GM19240 (cell line): Measurements from ENCODE around the gene OTUB1.

ENCODE experiments used
- DNase-seq: peaks from one replicate; pipeline ENCODE4 v3.0.0; 2011; ENCODE audit warnings: low spot score; ENCODE audit not compliant: insufficient read length

Gene OTUB1

DNA sequence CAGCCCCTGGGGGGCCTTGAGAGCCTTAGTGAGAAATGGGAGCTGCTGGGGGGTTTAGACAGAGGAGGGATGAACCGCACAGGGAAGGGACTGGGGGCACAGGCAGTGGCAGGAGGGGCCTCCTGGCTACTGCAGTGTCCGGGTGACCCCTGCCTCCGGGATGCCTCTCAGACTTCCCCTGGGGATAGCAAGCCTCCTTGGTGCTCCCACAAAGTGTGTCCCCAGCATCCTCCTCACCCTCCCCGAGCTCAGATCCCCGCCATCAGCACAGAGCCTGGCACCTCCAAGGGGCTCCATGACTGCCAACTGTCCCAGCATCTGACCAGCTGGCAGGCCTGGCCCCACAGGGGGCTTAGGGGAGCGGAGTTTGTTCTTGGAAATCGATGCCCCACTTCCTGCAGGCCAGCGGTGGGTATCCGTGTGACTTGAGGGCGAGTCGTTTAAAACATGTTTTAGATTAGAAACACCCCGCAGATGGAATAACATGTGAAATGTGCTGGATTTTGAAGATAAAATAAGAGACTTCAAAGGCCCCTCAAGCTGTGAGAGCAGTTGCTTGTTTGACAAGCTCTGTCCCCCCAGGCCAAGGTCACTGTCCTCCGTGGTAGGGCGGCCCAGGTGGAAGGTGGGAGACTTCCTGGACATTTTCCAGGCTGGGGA, 36.0 kb downstream of the OTUB1 start:
- DNase-seq: no peak

DNA sequence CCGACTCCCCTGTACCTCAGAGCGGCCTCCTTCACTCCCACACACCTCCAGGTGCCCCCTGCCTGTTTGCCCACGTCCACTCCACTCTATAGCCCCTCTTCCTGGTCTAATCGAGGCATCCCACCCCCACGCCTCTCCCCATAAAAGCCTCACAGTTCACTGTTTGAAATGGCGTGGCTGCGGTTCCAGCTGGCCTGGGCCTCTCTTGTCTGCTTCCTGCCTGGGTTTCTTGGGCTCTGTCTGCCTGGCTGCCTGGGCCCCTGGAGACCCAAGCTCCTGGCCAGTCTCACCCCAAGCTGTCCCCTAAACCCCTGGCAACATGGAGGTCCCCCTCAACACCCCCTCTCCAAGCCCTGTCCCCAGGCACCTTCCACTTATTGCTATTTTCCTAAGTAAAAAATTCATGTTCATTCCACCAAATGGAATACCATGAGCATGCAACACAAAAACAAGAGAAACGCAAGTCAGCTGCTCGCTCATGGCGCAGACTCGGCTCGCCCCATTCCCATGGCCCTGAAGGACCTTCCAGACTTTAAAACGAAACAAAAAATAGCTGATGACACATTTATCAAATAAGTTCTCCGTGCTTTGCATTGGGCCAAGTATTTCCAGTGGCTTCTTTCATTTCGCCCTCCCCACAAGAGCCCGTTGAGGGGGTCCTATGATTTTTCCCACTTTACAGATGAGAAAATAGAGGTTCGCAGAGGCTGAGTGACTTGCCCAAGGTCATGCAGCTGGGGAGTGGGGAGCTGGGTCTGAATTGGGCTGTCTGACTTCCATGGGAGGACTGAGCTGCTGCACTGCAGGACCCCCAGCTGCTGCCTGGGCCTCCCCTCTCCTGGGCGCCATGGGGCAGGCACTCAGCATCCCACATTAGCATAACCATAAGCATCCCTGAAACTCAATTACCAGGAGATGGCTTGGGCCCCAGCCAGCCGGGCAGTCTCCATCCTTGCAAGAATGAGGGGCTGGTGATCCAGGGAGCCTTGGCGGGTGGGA, 37.8 kb downstream of the OTUB1 start:
- DNase-seq: no peak

DNA sequence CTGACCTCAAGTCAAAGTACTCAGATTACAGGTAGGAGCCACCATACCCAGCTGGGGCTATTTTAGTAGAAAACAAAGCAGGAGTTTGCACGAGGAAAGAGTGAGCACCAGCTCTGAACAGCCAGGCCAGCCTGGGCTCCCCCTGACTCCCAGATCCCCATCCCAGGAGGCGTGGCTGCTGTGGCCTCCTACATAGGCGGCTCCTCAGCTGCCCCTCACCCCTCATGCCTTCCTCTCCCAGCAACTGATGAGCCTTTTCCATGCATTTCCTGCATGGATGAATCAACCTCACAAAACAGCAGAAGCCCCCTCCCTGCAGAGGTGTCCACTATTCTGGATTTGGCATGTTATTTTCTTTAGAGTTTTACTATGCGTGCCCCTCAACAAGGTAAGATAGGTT, 39.0 kb downstream of the OTUB1 start:
- DNase-seq: no peak

DNA sequence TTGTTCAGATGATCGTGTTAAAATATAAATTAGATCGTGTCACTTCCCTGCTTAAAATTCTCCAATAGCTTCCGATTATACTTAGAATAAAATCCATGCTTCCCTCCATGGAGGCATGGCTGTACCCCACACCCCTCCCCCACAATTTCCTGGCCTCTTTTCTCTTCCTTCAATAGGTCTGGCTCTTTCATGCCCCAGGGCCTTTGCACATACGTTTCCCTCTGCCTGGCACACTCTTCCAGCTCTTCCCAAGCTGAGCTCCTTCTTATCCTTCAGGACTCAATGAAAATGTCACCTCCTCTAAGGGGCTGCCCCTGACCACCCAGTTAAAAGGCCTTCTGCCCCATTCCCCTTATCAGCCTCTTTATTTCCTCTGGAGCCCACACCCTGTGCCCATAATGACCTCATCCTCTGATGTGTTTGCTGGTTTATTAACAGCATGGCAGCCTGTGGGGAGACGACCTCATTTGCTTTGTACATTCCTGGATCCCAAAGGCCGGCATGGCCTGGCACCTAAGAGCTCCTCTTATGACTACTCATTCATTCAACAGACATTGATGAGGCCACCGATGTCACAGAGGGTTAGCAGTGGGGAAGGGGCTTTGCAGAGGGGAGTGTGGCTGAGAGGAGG, 40.5 kb downstream of the OTUB1 start:
- DNase-seq: no peak

DNA sequence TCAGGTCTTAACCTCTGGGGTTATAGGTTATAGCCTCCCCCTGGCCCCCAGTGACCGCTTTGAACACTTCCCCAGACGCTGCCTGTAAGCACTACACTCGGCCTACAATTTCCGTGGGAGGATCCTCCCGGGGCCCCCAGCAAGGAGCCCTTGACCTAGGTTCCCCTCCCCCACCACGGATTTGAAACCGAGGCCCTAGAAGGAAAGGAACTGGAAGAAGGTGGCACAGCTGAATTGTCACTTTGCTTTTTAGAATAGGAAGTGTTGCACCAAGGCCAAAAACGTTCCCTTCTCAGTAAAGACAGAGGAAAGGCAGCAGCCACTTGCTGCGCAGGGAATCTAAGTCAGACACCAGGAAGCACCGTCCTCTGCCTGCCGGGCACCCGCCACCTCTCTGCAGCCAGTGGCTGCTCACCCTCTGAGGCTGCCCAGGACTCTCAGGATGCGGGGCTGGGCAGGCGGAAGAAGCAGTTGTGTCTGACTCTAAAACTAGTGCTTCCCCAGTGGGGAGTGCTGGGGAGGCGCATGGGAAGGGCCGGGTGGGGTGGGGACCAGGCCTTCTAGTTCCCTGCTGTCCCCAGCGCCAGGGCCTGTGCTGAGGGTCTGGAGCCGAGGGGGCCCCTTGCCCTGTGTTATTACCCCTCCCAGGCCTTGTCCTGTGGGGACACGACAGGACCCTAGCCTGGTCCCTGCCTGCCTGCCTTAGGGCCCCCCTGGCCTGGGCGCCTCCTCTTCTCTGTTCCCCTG, 41.6 kb downstream of the OTUB1 start:
- DNase-seq: no peak

DNA sequence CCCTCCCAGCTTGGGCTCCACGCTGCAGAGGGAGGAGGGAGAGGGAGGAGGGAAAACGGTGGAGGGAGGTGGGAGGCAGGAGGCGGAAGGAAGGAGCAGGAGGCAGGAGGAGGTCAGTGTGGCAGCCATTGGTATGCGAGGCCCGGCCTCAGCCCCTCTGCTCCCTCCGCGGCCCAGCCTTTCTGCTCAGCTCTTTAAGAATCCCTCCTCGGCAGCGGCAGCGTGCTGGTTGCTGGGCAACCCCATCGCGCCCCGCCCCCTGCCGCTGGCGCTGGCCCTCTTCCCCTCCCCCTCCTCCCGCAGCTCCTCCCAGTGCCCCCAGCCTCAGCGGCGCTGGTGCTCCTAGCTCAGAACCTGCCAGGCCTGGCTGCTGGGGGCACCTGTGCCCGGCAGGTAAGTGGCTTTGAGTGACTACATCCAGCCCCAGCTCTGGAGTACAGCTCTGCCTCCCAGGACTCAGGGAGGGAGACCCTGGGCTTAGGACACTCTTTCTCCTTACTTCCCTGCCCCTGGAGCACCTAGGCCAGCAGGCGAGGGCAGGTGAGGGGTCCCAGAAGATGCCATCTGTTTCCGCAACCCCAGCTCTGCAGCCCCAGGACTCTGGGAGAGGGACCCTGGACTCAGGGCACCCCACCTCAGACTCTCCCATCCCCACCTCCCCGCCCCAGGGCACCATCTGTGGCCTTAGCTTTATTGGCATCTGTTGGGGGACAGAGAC, 42.3 kb downstream of the OTUB1 start:
- DNase-seq: no peak

DNA sequence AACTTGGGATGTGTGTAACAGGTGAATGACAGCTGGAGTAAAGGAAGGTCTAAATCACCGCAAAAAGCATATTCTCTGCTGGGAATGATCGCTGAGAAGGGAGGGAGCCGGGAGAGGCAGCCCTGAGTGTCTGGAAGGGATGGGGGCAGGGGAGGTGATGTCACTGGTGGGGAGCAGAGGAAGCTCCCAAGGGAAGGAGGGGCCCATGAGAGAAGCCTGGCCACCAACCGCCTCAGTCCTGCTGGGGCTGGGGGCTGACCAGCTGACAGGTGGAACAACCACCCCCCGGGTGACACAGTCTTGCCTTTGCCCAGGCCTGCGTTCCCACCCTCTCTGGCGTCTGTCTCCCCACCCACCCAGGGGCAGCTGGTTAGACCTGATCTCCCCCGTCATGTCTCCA, 43.5 kb downstream of the OTUB1 start:
- no peak for DNase-seq

DNA sequence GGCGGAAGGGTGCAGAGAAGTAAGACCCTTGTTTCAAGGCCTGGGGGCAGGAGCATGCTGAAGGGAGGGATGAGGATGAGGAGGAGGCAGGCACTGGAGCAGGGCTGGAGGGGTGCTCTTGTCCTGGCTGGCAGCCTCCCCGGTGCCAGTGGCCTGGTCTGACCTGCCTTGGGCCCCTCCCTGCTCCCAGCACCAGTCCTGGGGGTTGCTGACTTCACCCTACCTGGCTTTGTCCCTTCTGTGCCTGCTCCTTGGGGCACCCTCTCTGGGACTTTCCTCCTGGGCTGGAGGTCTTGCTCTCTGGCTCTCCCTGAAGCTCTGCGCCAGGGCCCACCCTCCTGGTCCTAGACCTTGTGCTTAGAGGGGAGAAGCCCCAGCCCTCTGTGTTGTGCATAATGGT, 44.8 kb downstream of the OTUB1 start:
- DNase-seq: no peak

DNA sequence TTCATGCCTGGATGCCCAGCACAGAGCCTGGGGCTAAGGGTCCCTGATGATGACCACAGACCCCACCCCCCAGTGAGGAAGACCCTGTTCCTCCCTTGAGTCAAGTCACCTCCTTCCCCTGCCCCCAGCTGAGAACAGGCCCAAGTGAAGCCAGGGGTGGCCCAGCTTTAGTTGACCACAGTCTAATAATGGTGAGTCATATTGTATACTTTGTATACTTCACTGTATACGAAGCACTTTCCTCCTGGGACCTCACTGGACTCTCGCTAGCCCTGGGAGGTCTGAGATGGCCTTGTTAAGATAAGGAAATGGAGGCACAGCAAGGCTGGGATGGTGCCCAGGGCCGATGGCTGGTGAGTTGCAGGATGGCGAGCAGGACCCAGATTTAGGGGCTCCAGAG, 45.8 kb downstream of the OTUB1 start:
- no peak for DNase-seq

DNA sequence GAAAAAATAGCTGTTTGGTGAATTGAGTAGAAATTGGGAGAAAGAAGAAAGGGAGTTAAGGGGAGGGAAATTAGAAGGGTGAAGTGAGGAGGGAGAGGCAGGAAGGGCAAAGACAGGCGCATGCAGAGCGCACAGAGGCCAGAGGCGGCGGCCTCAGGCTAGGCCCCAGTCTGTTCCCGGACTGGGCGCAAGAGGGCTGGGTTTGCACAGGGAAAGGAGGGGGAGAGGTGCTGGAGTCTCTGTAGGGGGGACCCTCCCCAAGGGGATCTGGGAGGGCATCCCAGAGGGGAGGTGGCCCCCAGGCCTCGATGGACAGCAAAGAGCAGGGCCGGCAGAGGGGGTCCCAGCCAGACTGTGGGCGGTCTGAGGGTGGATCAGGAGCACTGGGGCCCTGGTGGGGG, 48.2 kb downstream of the OTUB1 start:
- no peak for DNase-seq

DNA sequence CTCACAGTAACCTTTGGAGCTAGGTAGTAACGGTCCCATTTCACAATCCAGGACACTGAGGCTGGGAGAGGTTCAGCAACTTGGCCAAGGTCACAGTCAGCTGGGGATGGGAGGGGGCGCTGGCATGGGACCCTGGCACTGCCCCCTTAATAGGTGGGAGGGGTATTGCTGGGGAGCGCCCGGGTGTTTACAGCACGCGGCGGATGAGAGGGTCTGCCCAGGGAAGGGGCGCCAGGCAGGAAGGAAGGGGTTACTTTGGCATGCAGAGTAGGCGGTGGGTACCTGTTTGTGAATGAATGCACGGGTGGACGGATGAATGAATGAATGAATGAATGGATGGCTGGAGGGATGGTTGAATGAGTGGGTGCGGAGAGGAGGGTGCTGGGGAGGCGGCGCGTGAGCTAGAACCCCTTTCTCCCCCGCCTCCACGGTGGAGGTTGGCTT, 48.9 kb downstream of the OTUB1 start:
- DNase-seq: no peak

DNA sequence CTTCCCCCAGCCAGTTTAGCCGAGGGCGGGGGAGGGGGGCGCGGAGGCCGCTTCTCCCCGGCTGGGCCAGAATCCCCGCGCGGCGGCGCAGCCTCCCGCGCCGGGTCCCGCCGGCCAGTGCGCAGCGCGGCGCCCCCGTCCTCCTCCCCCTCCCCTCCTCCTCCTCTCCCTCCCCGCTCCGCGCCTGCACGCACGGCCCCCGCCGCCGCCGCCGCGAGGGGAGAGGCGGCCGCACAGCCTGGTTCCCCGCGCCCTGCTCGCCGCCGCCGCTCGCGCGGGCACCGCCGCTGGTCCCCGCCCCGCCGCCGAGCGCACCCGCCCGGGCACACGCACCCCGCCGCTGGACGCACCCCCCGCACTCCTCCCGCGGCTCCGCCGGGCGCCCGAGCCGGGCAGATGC, 49.3 kb downstream of the OTUB1 start, which contains the start of gene FLRT1:
Gene FLRT1, plus strand, starts transcription at position 356 of the 400 bp plus-strand sequence. CDS start 80,337 bp downstream, outside the sequence.
- no peak for DNase-seq

DNA sequence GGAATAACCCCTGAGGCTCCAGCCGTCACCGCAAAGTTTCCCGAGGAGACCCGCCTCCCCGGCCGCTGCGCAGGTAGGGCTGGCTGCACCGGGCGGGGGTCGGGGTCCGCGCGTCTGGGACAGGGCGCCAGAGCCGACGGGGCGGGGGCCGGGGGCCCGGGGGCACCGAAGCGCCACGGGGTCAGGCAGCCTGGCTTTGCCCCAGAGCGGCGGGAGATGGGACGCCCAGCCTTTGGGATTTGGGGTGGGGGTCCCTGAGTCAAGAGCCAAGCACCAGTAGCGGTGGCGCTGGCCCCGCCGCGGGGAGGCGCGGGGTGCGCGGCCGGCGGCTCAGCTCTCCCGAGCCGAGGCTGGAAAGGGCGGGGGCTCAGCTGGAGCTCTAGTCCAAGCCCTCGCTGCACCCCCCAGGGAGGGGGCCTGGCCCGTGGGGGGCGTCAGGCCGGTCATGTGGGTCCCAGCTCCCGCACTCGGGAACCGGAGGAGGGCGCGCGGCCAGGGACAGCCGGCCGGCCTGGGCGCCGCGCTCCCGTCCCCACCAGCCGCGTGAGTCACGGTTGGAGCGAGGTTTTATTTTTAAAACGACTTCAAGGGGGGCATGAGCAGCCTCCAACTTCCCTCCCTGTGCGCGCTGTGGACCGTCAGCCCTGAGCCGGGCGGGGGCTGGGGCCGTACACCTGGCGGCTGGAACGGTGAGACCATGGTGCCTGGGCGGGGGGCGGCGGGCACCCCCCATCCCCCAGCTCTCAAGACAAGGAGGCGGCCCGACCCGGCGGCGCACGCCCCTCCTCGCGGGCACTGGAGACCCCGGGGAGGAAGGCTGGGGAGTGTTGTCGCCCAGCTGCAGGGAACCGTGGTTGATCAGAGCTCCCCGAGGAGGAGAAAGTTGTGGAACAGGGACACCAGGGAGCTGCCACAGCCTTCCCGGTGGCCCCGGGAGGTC, 50.1 kb downstream of the OTUB1 start:
- DNase-seq: no peak

DNA sequence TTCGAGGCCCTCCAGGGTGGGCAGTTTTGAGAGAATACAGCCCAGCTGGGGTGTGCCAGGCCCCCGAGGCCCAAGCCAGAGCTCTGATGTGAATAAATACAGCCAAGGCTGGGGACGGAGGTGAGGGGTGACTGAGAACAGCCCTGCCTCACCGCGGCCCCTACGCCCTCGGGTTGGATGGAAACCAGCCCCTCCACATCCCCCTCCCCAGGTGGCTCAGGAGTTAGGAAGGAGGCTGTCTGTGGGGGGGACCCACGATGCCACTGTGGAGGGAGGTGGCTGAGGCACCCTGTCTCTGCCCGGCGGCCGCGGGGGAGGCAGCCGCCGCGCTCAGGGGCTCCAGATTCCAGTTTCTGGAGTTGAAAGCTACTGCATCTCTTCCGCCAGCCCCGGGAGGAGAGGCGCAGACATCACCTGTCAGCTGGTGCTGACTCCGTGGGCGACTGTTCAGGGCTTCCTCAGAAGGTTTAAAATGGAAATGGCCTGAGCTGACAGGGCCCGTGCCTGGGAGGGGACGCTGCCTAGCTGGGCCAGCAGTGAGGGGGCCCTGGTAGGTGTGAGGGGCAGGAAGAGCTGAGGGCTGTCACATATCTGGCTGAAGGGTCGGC, 50.9 kb downstream of the OTUB1 start:
- DNase-seq: no peak

DNA sequence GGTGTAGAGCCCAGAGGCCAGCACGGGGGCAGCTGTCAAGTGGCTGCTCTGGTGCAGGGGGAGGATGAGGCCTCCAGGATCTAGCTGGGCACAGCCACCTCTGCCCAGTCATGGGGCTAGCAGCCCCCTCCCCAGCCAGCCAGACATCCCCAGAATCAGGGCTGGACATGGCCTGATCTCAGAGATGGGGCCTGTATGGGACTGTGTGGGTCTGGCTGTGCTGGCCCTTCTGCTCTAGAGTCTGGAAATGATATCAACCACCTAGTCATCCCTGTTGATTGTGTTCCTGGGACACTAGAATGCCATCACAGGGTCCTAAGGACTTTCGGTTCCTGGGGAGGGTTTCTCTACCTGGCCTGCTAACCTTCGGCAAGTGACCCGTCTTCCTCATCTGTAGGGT, 52.3 kb downstream of the OTUB1 start:
- no peak for DNase-seq

DNA sequence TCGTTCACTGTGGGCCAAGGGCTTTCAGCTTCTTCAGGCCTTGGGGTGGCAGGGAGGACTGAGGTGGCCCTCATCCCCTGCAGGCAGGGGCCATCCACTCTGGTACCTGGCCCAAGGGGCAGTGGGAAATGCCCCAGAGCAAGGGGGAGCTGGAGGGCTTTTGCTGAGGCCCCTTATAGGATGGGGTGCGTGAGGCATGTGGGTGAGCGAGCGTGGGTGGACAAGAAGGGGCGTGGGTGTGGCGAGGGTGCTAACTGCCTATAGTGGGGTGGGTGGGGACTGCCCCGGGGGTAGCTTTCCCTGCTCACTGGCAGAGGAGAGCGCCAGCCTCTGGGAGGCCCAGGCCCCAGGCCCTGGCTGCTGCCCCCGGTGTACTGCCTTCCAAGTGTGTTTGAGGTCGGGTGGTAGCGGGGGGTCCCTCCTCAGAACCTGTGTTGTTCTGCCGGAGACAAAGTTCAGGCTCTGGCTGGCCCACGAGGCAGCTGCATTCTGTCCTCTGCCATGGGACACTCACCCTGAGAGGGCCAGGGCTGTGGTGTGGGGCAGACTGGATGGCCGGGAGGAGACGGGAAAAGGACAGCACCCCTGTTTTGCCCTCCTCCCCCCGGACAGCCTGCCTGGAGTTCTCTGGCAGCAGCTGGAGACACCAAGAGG, 52.9 kb downstream of the OTUB1 start:
- no peak for DNase-seq

DNA sequence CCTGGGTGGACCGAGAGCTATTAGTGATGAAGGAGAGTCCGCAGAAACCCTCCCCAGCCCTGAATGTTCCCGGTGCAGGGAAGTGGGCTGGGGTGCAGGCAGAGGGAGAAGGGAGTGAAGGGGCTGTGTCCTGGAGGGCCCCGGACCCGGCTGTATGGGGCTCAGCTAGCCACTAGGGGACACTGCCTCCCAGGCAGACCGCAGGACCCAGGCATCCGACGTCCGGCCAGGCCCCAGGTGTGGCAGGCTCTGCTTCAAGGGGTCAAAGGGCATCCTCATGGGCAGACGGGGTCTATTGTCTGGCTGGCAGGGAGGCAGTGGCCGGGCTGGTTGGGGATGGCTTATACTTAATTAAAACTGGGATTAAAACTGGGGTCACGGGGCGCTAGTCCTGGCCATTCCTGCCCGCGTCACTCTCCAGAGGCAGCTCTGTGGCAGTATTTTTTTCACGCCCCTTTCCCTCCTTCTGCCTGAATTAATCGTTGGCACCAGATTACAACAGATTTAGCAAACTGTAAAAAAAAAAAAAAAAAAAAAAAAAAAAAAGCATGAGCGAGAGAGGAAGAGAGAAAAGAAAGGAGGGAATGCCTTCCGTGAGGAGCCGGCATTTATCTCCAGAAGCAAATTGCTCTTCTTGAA, 54.6 kb downstream of the OTUB1 start:
- no peak for DNase-seq

DNA sequence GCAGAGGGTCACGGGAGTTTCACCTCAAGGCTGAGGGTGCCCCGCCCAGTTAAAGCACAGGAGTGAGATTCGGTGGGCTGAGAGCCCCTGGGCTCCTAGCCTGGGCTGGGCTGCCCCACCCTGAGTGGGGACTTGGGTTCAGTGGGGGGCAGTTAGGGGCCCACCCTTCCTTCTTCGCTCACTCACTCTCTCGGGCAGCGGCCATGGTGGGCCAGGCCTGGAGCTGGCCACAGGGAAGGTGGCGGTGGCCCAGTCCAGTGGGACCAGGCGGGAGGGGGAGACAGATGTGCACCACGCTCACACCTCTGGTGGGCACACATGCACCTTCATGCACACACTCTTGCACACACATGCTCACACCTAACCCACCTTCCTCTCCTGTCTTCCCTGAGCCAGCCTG, 55.6 kb downstream of the OTUB1 start:
- DNase-seq: no peak
